Right lobe of liver (tissue), 6 donors: ENCODE results near the gene BCAM. TPM values are rescaled to one million over a fixed set of nuclear protein-coding genes. Genes with fewer than 3 reads are reported as not detected.
A peak's percentile ranks its signal among the peaks of the same experiment; 100 is the strongest.

Source experiments
- ATAC-seq, 4 donors: fragments of 200-7000 bp; cut with Tn5 transposase; one replicate each; pipeline ENCODE4 v1.9.1; 2020; ENCODE audit warnings: mild to moderate bottlenecking in 4 of 4, moderate library complexity in 4 of 4
- DNase-seq, 3 donors: peaks; one replicate each; pipeline ENCODE4 v3.0.0-alpha.2; 2020
- H3K27ac ChIP-seq, 3 donors: fragments of 200-600 bp; one replicate each; pipeline ENCODE4 v1.8.0; 2022
- H3K27me3 ChIP-seq, 2 donors: fragments of 200-600 bp; one replicate each; pipeline ENCODE4 v1.8.0; 2022
- H3K36me3 ChIP-seq, 4 donors: fragments of 200-600 bp; sonication (generic) in 1 of 4; one replicate each; pipeline versions ENCODE4 v1.5.1 to v1.8.0; 2017 to 2022; ENCODE audit warnings: control low read depth in 1 of 4
- H3K4me1 ChIP-seq, 4 donors: fragments of 200-600 bp; sonication (generic) in 1 of 4; one replicate each; pipeline versions ENCODE4 v1.5.1 to v1.8.0; 2017 to 2022; ENCODE audit warnings: control low read depth in 1 of 4
- H3K4me3 ChIP-seq, 3 donors: fragments of 200-600 bp; one replicate each; pipeline ENCODE4 v1.8.0; 2022
- H3K9me3 ChIP-seq, 4 donors: fragments of 200-600 bp; sonication (generic) in 1 of 4; one replicate each; pipeline versions ENCODE4 v1.5.1 to v1.8.0; 2017 to 2022; ENCODE audit warnings: control low read depth in 1 of 4
- CTCF ChIP-seq, 4 donors: fragments of 200-600 bp in 3 of 4; fragments of 450-650 bp in 1 of 4; IDR thresholded peaks; one replicate each; pipeline versions ENCODE4 v1.5.1 to v1.8.0; 2016 to 2022; ENCODE audit warnings: antibody characterized with exemption in 4 of 4, mild to moderate bottlenecking in 2 of 4
- POLR2A ChIP-seq: fragments of 450-650 bp; IDR thresholded peaks from one replicate; pipeline ENCODE4 v1.6.1; 2017; ENCODE audit warnings: antibody characterized with exemption, mild to moderate bottlenecking
- WGBS: methylation state at CpG from one replicate; pipeline ENCODE4 v1.1.6; 2018; ENCODE audit warnings: low coverage, low lambda C conversion rate; ENCODE audit not compliant: insufficient coverage; ENCODE audit errors: missing lambda C conversion rate; 5-methylcytosine and 5-hydroxymethylcytosine counted together
- intact Hi-C, 2 donors: fragments of 100-400 bp; cut with DNase I; formaldehyde crosslinking; loops; one replicate each; pipeline versions ENCODE4 v1.11.2 to v1.14.1; 2022
- total RNA-seq, 6 experiments: library from RNA; depleted of rRNA in 2 of 6; stranded (reverse); fragments of >200 nt in 2 of 6; fragmentation: NEBNext Ultra II Directional in 3 of 6; extraction: Animal tissue kit (Norgen Biotek cat#: 25700) in 3 of 6; gene quantifications; one replicate each; pipeline versions ENCODE4 v1.1.0 to v1.2.4, GENCODE V29; 2016 to 2023
- donor health status: DM: no; HTN: yes; CAD: no.
- donor health status: DM: no; HTN: no; CAD: no.
- donor health status: DM: no; HTN: no; CAD: no.
- donor health status: DM: no; HTN: yes; CAD: no.
- donor health status: DM: no; HTN: yes; CAD: no.

Gene BCAM
- total RNA-seq, 6 experiments from 2014 or later = 26.5 to 48.3 (median 32.7) TPM

DNA sequence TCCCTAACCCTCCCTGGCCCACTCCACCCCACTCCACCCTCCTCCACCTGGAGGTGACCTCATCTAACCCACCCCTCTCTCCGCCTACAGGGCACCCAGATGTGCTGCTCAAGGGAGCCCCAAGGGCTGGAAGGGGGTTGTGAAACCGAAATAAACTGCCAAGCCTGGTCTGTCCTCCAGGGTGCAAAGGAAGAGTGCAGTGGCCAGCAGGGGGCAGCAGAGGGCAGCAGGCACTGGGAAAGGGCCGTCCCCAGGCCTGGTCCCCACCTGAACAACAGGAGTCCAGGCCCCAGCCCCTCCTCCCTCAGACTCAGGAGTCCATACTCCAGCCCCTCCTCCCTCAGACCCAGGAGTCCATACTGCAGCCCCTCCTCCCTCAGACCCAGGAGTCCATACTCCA, 8.4 kb upstream of the BCAM start:
- intact Hi-C loops = no loop called here
- WGBS = no CpG with 5 or more reads among the region's 3 CpGs
- peak overlapping the region in 1 of 3 donors; percentile 14 for H3K27ac ChIP-seq
- no peak overlapping the region for H3K4me3 ChIP-seq
- H3K36me3 ChIP-seq = no peaks in the 10 kb centered on the region
- H3K27me3 ChIP-seq = no peaks in the 10 kb centered on the region
- DNase-seq (peak; percentile 85 to 89 (median 89)), ATAC-seq (peak; percentile 82 to 94 (median 88))
- H3K9me3 ChIP-seq = no peaks in the 10 kb centered on the region
- peaks cover 0 to 27% (median 19%) of the 10 kb centered on the region in 4 donors for H3K4me1 ChIP-seq
- peak; percentile 84 to 96 (median 88) for TF ChIP-seq CTCF (IDR thresholded peaks at IDR 0.05)
- no peak for TF ChIP-seq POLR2A

DNA sequence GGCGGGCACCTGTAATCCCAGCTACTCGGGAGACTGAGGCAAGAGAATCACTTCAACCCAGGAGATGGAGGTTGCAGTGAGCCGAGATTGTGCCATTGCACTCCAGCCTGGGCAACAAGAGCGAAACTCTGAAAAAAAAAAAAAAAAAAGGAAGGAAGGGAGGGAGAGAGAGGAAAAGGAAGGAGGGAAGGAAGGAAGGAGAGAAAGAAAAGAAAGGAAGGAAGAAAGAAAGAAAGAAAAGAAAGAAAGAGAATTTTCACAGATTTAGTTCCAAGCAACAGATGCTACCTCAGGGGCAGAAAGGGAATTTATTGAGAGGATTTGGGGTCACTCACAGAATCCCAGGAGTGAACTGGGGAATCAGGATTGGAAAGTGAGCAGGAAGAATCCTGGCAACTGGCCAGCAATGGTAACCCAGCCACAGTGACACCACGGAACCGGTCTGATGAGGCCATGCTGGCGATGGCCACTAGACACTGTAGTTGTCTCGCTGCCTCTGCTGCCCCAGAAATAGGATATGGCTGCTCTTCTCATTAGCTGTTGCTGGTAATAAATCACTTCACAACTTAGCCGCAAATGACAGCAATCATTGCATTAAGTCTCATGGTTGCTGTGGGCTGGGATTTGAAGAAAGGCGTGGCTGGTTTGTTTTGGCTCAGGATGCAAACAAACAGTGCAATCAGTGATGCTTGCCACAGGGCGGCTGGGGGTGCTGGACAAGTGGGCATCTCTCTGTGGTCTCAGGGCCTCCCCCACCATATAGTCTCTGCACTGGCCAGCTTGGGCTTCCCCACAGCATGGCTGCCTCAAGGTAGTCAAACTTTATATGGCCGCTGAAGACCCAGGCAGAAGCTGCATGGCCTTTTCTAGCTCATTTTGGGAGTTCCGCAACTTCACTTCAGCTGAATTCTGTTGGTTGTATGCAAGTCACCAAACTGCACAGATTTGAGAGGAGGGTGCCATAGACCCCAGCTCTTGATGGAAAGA, 5.2 kb upstream of the BCAM start:
- WGBS = 85% methylated on average over 11 of the region's 13 CpGs
- H3K4me1 ChIP-seq = peaks cover 0 to 32% (median 17%) of the 10 kb centered on the region in 4 donors
- H3K27me3 ChIP-seq = no peaks in the 10 kb centered on the region
- intact Hi-C loops = no loop called here
- no peak for DNase-seq
- no peak for TF ChIP-seq CTCF (IDR thresholded peaks at IDR 0.05)
- TF ChIP-seq POLR2A = no peak
- no peaks in the 10 kb centered on the region for H3K9me3 ChIP-seq
- no peak for ATAC-seq
- no peaks in the 10 kb centered on the region for H3K36me3 ChIP-seq
- no peak overlapping the region for H3K4me3 ChIP-seq
- H3K27ac ChIP-seq = no peak overlapping the region

DNA sequence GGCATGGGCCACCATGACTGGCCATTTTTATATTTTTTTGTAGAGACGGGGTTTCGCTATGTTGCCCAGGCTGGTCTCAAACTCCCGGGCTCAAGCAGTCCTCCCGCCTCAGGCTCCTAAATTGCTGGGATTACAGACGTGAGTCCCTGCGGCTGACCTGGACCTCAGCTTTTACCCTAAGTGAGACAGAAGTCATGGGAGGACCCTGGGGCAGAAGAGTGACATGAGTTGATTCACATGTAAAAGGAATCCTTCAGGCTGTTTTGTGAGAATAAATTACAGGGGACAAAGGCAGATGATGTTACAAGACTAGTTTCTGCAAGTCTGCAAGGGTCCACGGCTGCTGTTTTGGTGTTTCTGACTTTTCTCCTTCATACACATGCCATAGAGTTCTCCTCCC, 2.6 kb upstream of the BCAM start:
- Histone ChIP-seq H3K36me3 (no peaks in the 10 kb centered on the region), H3K9me3 (no peaks in the 10 kb centered on the region), H3K4me1 (peaks cover 0 to 23% (median 10%) of the 10 kb centered on the region in 4 donors), H3K27me3 (no peaks in the 10 kb centered on the region), H3K27ac (no peak overlapping the region), H3K4me3 (no peak overlapping the region)
- no peak for DNase-seq
- no peak for ATAC-seq
- intact Hi-C loops = no loop called here
- TF ChIP-seq CTCF (IDR thresholded peaks at IDR 0.05) = no peak
- TF ChIP-seq POLR2A = no peak
- 91% methylated on average over 6 of the region's 7 CpGs for WGBS

- intact Hi-C loops = no loop called here
- ATAC-seq (peak; percentile 77 to 86 (median 82)), DNase-seq (peak; percentile 84 to 92 (median 92))
- peak; percentile 10 for TF ChIP-seq POLR2A
- no peak for TF ChIP-seq CTCF (IDR thresholded peaks at IDR 0.05)
- H3K4me1 ChIP-seq = peaks cover 0 to 23% (median 10%) of the 10 kb centered on the region in 4 donors
- H3K9me3 ChIP-seq = no peaks in the 10 kb centered on the region
- peak overlapping the region; percentile 38 to 75 (median 72) for H3K27ac ChIP-seq
- 0% methylated on average over 2 of the region's 5 CpGs for WGBS
- no peak overlapping the region for H3K4me3 ChIP-seq
- no peaks in the 10 kb centered on the region for H3K36me3 ChIP-seq
- no peaks in the 10 kb centered on the region for H3K27me3 ChIP-seq
Measured at GRCh38 chr19:44807162-44807561, 1.7 kb upstream of the BCAM start.
